NCI-H446 (cell line): ENCODE data around the gene NVL.
"Not testable (repeated sequence)": the region's sequence is repeated elsewhere in the genome, so short reads cannot be mapped to it uniquely, and the experiment has no call there.

ENCODE experiments used
- DNase-seq, 2 experiments: peaks; one replicate each; lab custom pipeline; 2025; lab: John Stamatoyannopoulos, UW

NVL gene

GRCh38 chr1:224338150-224338838 lies 8.3 kb upstream of the NVL start:
- DNase-seq, result peak in 1 of 2 experiments; percentile 24

GRCh38 chr1:224333939-224334786 lies 4.2 kb upstream of the NVL start:
- DNase-seq, result no peak

DNA sequence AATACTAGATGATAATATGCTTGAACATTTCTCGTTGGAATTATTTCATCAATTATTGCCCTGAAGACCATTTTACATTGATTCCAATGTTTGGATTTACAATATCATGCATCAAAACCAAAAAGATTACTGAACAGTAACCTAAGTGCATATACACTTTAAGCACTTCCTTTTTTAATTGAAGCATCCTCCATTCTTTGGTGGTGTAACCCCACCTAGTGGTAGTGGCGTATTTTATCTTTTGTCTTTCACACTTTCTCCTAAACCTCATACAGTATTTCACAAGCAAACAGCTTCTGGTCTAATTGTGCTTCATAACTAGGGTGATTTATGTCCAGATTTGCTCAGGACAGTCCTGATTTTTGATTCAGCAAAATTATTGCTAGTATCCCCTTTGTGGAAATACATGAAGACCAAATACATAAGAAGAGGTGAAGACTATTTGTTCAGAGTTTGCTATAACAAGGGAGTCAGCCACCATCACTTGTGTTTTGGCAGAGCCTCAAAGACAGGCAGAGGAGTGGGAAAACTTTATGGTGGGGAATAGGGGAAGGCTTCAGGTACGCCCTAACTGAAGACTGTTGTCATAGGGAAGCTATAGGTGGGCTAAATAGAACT lies 3.4 kb upstream of the NVL start:
- DNase-seq, result peak; percentile 68 to 69

DNA sequence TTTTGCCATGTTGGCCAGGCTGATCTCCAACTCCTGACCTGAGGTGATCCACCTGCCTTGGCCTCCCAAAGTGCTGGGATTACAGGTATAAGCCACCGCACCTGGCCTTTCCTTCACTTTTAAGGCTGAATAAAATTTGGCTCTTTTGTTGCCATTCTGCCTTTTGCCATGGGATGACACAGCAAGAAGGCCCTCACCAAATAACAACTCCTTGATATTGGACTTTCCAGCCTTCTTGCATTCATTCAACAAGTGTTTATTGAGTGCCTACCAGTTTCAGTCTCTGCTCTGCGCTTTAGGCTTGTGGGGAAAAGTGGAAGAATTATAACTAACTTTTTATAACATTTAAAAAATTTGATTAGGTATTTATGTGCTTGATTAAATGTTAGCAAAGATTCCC lies 1.9 kb upstream of the NVL start:
- DNase-seq, result no peak

GRCh38 chr1:224331326-224331725 lies 1.4 kb upstream of the NVL start:
- no peak for DNase-seq

DNA sequence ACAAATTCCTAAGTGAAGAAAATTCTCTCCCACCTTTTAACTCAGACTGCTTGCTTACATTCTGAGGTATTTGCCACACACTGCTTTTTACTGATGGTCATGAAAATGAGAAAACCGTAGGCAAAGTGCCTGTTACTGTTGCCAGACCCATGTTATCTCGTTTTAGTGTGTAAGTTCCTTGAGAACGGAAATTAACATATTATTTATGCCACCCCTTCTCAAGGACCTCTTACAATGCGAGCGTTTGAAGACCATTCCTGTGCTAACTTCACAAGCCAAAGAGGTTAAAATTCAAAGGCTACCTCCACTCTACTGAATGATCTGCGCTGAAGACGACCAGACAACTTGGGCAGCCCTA lies 509 bp downstream of the NVL start:
- DNase-seq, result no peak

DNA sequence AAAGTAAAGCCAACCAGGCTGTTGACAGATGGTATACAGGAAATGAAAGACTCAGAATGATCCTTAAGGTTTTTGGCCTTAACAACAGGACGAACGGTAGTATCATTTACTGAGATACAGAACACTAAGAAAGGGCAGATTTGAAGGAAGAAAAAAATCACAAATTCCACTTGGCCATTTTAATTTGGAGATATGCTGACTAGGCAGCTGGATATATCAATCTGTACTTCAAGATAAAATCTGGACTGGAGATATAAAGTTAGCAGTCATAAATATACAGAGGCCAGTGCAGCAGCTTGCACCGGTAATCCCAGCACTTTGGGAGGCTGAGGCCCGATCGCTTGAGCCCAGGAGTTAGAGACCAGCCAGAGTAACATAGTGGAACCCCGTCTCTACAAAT lies 1.3 kb downstream of the NVL start:
- DNase-seq, result no peak

- no peak for DNase-seq
These were observed 4.0 kb downstream of the NVL start for GRCh38 chr1:224325959-224326358.

GRCh38 chr1:224321706-224322105 lies 8.3 kb downstream of the NVL start:
- no peak for DNase-seq

DNA sequence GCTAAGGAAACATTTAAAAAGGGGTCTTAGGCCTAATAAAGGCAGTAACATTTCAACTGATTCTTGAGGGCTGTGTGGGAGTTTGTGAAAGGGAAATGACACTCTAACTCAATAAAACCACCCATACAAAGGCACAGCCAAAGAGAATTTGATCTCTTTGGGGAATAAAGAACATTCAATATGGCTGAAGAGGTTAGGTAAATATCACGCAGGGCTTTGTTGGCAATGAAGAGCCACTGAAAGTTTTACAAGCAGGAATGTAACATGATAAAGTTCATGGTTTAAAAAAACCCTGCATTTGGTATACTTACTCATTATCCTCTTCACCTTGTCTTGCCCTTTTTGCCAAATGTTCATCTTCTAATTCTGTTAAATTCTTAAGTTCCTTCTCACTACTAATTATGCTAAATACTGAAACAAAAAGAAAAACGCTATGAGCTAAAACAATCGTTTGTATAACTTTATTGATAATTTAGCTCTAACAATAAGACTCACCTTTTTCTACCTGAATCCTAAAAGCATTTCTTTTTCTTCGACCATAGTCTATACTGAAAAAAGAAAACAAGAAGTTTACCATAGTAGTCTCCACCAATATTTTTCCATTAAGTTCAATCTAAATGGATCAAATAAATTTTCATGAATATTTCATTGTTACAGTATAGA lies 12.5 kb downstream of the NVL start:
- no peak for DNase-seq

DNA sequence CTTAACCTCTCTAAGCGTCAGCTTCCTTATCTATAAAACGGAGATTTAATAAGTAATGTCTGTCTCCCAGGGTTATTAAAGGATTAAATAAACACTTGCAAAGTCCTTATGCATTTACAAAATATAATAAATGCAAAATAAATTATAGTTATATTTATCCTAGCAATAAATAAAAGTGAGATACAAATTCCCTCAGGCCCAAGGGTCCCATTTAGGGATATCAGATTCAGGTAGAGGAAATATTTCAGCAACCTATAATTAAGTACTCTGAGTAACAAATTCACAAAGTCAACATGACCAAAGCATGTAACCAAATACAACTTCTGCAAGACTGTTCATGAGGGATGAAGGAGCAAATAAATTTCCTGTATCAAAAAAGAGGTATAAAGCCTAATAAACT lies 17.9 kb downstream of the NVL start:
- DNase-seq, result no peak

DNA sequence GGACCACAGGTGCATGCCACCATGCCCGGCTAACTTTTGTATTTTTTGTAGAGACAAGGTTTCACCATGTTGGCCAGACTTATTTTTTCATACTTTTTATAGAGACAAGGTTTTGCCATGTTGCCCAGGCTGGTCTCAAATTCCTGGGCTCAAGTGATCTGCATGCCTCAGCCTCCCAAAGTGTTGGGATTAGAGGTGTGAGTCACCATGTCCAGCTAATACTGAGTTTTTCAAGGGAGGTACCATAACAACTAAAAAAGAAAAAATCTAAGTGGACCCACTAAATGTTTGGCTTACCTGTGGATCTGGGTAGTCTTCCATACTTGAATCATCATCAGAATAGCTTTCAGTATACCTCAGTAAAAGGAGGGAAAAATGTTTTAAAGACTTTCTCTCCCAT lies 18.5 kb downstream of the NVL start:
- not testable (repeated sequence) for DNase-seq

DNA sequence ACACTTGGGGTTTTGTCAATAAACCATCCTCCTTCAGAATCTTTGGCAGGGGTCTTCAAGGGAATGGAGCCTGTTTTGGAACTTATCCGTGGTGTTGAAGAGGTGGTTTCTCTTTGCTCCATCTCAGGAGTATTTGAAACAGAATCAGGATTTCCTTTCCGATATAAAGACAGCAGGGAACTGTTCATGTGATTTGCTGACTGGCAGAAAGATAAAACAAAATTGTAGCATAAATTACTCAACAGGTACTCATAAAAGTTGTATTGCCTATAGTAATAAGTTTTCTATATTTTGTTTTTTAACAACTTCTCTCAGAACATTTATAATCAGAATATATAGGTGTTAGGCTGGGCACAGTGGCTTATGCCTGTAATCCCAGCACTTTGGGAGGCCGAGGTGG lies 21.9 kb downstream of the NVL start:
- DNase-seq, result no peak

- no peak for DNase-seq
These were observed 25.2 kb downstream of the NVL start for GRCh38 chr1:224304767-224305166.

- DNase-seq, result no peak
These were observed 27.0 kb downstream of the NVL start for GRCh38 chr1:224302947-224303346.

GRCh38 chr1:224301391-224301790 lies 28.6 kb downstream of the NVL start:
- no peak for DNase-seq

DNA sequence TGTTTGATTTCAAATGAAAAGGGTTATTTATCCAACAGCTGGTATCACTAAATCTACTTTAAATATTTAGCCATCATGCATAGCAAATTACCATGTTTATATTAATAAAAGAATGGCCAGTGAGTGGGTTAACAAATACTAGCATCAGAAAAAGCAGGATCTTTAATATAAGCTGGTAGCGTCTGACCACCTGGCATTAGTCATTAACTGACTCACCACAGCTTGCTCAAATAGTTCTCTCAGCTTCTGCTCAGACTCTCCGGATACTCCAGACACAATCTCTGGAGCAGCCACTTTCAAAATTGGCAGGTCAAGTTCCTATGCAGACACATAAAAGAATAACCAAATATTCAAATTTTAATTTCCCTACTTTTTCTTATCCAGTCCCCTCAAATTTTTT lies 29.6 kb downstream of the NVL start:
- no peak for DNase-seq

- no peak for DNase-seq
These were observed 31.3 kb downstream of the NVL start for GRCh38 chr1:224298346-224299330.

DNA sequence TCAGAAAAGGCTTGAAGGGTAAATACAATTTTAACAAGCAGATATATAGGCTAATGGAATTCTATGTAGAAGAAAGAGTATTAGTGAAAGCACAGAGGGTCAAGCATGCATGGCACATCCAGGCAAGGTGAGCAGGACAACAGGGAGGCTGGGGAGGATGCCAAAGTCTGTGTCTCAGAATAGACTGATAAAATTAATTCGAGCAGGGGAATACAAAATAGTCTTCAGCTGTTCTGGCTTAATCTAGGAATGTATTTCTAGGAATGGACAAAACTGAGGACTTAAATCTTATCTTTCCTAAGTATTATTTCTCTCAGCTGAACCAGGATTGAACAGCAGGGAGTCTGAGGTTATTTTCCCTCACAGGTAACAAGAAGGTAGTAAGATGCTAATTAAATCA lies 35.2 kb downstream of the NVL start:
- DNase-seq, result no peak

DNA sequence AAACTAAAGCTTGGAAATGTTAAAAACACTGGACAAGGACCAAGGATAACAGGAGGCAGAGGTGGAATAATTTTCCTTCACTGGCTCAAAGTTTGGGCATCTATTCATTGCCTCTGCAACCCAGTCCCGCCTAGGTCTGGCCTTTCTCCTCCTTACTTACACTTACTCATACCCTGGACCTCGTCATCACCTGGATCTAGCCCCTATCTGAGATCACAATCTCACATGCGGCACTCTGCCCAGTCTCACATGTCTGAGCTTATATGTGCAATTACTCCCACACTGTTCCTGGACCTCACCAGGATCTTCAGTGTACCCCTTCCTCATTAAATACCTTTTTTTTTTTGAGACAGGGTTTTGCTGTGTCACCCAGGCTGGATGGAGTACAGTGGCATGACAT lies 37.6 kb downstream of the NVL start:
- DNase-seq, result no peak

DNA sequence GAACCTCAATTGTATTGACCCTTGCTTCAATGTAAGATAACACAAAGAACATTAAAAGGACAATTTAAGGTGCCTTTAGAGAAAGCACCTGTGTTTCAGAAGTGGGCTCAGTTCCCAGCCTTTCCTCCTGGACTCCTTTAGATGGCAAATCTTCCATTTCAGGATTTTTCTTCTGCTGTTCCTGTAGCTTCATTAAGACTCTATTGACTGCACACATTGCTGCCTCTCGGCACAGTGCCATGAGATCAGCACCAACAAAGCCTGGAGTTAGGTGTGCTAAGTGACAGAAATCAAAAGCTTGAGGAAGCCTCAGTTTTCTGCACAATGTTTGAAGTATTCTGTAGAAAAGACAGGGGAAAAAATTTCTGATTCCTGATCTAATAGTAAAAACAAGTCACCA lies 40.6 kb downstream of the NVL start:
- DNase-seq, result no peak
